ENCODE measurements around the gene SNX30.

SNX30 gene

DNA sequence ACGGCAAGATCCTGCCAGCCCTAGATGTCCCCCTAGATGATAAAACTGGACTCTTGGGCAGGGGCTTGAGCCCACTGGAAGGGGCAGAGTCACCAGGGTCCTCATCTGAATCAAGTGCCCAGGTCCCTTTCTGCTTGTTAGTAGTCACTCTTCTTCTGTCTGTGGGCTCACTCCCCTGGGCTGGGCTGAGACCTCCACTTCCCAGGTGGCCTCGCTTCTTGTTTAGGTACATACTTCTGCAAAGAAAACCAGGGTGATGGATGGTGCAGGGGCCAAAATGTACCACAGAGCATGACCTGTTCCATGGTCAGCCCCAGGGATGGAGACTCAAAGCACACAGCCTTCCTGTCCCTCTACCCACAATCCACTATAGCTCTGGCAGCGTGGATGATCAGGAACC, 141.0 kb downstream of the SNX30 start:
- DNase-seq: no peak

DNA sequence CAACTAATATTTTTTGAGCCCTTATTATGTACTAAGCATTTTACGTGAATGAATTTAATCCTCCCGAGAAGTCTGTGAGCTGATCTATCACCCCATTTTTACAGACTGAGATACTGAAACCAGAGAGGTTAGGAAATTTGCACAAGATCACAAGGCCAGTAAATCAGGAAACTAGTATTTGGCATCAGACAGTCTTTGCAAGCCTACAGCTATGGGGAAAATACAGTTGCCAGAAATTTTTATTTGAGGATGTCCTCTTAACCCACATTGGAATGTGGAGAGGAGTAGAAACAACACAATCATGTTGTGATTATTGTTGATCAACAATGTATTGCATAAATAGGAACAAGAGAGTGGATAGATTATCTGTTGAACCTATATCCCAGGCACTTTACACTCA, 142.4 kb downstream of the SNX30 start:
- DNase-seq: no peak

DNA sequence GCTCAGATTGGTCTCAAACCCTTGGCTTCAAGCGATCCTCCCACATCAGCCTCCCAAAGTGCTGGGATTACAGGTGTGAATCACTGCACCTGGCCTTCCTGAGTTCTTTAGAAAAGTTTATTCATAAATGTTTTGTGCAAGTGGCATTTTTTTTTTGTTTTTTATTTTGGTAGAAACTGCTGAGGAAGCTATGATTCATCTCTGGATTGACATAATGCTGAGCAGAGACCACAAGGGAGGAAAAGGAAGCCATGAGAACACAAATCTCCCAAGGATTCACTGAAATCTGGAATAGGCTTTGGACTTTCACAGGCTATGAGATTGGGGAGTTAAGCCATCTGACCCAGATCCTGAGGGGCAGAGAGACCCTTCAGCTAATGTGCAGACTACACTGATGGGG, 143.5 kb downstream of the SNX30 start:
- DNase-seq: no peak

DNA sequence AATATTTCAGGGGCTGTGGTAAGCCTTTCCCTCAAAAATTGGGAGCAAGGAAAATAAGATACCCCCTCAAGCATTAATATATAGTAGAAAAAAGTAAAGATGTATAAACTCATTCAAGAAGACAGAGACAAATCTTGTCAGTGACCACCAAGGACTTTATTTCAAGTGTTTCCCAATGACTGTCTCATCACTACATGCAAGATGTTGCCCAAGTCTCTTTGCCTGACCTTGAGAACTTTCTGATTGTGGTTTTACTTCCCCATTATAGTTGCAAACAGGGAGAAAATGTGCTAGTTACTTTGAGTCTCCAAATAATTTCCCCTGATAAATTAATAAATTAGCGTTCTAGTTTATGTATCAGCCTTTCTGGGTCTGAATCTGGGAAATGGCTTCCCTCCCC, 144.1 kb downstream of the SNX30 start:
- no peak for DNase-seq

DNA sequence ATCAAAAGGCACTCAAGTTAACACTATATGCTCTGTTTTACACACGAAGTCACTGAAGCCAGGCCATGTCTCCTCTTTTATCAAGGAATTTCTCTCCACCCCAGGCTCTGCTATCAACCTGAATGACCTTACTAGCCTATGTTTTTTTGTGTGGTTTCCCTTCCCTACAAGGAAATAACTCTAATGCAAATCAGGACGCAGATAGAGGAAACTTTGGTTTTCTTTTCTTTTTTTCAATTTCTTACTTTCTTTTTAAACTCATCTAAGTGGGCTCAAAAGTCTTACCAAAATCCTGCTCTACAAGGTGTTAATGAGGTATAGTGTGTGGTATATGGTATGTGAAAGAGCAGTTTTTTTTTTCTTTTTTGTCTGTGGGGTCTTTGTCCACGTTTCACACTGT, 145.6 kb downstream of the SNX30 start:
- no peak for DNase-seq

DNA sequence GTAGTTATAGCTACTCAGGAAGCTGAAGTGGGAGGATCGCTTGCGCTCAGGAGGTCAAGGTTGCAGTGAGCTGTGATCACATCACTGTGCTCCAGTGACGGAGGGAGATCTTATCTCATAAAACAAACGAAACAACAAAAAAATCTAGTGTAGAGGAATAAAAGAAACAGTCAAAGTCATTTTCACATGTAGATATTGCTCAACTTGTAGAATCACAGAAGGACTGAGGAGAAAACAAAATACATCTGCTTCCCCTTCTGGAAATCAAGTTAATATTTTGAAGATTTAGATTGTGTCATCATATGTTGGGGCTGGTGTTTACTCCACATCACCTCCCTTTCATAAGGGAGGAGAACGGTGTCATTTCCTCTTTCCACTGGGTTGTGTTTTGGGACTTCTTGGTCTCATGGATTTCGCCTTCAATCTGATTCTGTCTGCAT, 148.3 kb downstream of the SNX30 start:
- DNase-seq: no peak

DNA sequence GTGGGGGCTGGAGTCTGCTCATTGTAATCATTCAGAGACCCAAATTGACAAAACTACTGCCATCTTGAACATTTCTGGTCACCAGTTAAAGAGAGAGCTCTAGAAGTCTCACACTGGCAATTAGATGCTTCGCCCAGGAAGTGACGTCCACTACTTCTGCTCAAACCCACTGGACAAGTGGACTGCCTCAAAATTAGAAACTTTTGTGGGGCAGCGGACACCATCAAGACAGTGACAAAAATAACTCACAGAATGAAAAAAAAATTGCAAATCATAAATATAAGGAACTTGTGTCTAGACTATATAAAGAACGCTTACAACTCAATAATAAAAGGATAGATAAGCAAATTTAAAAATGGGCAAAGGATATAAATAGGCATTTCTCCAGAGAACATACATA, 149.9 kb downstream of the SNX30 start:
- DNase-seq: no peak

DNA sequence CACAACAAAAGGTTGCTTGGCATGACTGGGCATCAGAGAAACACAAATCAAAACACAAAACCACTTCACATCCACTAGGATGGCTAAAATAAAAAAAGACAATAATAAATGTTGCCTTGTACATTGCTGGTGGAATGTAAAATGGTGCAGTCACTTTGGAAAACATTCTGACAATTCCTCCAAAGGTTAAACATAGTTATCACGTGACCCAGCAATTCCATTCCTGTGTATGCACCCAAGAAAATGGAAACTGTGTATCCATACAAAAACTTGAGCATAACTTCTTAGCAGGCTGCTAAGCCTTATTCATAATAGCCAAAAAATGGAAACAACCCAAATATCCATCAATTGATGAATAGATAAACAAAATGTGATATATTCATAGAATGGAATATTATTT, 150.3 kb downstream of the SNX30 start:
- DNase-seq: no peak

DNA sequence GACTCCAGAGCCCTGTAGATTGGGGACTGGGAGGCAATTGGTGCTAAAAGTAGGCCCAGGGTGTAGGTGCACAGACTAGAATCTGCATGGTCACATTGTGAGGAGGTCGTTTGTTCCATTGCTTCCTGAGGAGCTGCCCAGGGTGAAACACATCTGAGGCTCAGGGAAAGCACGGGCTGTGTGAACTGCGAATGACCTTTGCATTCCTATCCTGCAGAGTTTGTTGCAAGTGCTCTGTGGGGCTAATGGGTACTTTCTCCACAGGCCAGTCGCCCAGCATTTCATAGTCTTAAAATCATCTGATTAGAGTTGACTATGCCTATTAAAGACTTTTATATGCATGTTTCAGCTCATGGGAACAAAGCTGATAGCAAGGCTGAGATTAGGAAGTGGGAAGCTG, 154.5 kb downstream of the SNX30 start:
- DNase-seq: no peak

DNA sequence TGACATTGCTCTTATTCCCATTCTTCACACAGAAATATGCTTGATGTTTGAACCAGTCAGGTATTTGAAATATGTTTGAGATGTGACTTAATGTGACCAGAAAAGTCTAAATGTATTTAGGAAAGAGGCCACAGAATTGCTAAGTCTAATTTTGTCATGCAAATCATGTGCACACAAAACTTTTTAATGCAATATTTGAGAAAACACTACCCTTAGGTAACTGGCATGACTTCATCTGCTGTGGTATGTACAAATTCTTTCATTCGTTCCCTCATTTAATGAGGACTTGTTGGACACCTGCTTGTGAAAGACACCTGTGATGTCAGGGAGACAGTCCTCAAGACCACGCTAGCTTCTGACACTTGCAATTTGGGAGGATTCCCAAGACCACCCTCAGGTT, 161.2 kb downstream of the SNX30 start:
- no peak for DNase-seq

DNA sequence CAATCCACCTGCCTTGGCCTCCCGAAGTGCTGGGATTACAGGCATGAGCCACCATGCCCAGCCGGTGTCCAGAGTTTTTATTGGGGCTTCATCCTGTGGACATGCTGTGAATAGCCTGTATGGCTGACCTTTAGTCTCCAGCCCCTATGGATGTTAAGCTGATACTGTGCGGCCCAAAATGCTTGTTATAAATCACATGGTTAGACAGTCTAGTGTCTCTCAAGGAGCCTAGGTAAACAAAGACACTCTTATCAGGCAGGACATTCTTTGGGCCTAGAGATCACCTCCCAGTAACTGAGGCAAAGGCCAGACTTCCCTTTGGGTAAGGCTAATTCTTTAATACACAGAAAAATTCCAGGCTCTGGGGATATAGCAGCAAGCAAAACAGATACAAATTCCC, 162.1 kb downstream of the SNX30 start:
- DNase-seq: no peak

DNA sequence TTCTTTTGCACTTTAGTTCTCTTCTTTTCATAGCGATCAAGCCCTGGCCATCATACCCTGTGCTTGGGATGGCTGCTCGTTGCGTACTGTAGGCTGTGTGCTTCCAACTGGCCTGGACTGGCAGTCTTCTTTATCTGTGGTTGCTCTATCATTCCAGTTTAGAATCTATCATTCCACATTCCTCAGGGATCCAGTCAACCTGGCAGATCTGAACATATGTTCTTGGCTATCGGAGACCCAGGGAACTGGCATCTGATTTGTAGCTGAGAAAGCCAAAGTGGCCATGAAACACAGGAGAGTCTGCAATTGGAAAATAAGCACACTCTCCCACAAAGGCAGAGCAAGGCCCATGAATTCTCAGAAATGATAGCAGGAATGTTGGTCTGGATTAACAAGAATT, 162.8 kb downstream of the SNX30 start:
- no peak for DNase-seq

DNA sequence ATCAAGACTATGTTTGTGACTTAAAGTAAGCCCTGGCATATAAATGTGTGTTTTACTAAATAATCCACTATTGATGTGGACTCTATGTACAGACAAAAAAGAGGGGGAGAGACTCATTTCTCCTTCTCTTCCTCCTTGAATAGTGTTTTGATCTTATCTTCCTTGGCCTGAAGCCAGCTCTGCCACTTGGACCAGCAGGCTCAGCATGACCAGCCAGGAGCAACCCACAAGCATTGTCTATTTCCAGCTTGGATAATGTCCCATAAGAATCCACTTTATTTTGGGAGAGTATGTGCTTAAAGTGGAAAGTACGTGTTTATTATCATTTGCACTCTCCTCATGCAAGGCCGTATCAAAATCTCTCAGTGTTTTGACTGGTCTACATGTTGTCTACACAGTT, 164.0 kb downstream of the SNX30 start:
- no peak for DNase-seq

DNA sequence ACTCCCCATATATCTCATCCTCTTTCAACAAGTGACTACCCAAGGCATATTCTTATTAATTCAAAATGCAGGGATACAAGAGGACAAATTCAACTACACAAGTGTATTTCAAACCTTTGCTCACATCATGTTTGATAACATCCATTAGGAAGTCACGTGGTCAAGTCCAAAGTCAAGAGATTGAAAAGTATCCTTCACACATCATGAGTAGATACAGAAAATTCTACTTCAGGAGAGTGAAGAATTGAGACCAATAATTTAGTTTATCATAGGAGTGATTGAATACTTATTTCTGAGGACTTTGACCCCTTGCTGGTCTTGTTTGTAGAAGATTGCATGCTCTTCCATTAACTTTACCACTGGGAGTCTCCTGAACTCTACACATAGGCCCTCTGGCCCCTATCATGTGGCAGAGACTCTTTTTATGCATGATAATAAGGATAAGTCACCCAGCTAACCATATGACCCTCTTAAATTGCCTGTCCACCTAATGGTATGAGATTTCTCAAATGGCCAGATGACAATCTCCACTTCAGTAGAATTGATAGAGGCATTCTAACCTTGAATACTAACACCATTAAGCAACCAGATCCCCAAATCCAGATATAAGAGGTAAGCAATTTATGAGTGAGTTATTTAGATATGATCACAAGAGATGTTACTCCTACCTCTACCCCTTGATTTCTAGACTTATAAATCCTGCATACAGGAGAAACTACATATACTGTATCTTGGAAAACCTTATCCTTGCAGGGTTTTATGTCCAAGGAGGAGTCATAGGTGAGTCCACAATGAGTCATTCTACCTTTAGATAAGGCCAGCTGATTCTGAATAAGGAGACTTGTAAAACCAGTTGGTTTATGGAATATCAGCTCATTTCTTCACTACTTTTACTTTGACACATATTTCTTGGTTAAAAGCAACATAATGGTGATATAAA, 166.8 kb downstream of the SNX30 start:
- no peak for DNase-seq

DNA sequence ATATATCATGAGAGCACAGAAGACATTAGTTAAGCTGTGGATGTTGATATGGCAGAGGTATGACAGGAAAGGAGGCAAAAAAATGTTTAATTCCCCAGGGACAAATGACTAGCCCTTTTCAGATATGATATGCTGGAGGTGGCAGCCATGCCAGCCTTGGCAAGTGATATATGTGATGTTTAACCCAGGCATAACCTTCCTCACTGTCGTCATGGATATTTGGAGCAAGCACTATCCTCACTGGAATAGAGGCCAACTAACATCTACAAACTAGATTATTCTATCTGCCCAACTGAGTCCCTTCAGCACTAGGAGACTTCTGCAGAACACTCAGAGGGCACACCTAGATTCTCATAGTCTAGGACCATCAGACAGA, 167.4 kb downstream of the SNX30 start:
- DNase-seq: no peak

DNA sequence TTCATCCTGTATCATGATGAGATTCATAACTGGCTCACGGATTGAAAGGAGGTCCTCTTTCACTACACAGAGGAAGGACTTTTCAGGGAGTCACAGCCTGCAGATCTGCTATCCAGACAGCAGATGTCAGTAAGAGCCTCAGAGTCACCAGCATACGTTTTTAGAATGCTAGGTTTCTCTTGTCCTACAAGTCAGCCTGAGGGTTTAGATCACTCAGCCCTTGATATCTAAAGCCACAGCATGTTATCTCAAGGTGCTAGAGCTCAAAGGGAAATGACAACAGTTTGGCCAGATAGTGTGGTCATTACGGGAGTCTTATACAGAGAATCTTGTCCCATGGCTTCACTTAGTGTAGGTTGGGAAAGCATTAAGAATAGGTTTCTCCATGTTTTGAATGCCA, 171.0 kb downstream of the SNX30 start:
- DNase-seq: no peak

Measured in NCI-H187 (cell line).